Measurements from ENCODE around the gene ZBTB7C.

Gene ZBTB7C

DNA sequence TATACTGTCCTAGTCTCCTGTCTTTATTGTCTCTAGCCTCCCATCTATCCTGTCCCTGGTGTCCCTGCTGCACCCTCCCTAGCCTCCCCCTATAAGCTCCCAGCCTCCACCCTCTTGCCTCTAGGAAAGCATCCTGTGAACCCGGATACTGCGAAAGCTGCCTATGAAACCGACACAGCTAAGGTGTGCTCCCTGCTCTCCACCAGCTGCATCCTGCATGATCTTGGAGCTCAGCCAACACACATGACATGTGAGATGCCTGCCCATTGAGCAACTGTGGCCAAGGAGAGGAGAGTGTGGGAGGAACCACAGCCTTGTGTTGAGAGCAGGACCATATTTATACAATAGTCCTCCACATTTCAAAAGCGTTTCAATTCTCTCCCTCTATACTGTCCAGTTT lies 187.1 kb downstream of the ZBTB7C start:
- TF ChIP-seq, protein P1, sequence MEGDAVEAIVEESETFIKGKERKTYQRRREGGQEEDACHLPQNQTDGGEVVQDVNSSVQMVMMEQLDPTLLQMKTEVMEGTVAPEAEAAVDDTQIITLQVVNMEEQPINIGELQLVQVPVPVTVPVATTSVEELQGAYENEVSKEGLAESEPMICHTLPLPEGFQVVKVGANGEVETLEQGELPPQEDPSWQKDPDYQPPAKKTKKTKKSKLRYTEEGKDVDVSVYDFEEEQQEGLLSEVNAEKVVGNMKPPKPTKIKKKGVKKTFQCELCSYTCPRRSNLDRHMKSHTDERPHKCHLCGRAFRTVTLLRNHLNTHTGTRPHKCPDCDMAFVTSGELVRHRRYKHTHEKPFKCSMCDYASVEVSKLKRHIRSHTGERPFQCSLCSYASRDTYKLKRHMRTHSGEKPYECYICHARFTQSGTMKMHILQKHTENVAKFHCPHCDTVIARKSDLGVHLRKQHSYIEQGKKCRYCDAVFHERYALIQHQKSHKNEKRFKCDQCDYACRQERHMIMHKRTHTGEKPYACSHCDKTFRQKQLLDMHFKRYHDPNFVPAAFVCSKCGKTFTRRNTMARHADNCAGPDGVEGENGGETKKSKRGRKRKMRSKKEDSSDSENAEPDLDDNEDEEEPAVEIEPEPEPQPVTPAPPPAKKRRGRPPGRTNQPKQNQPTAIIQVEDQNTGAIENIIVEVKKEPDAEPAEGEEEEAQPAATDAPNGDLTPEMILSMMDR (IDR thresholded peaks at IDR 0.05; ENCODE audit: low read depth, low read length, missing control alignments): no peak
- no peak overlapping the region for H3K4me3 ChIP-seq (ENCODE audit: low read depth, low read length)
- in situ Hi-C loops (cut with HindIII; ENCODE audit: low sequenced_read_pairs): no loop called here
- DNase-seq (ENCODE audit: low read depth): no peak

DNA sequence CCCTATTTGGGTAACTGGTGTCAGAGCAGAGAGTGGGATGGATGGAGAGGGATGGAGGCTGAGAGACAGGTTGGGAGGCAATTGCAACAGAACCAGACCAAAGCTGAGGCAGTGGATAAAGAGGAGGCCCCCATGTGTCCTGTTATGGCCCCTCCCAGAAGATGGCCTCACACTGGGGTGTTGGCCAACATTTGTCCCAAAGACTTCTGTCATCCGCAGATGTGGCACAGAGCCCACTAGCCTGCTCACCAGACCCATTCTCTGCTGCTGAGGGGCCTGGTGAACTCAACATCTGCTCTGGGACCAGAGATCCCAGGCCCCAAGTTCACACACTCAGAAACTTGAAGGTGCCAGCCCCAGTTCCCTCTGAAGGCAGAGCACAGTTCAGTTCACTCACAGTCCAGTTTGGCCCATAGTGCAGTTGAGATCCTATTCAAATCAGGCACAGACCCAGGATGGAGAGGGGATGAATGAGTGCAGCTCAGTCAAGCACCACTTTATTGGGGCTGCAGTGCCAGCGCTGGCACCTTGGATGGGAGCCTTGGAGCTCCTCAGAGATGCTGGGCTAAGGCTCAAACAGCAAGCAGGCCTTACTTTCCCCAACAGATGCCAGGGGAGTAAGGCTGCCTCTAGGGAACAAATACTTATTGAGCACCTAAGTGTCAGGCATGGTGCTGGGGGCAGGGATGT lies 189.2 kb downstream of the ZBTB7C start:
- TF ChIP-seq, protein P1 (IDR thresholded peaks at IDR 0.05; ENCODE audit: low read depth, low read length, missing control alignments): no peak
- no peak overlapping the region for H3K4me3 ChIP-seq (ENCODE audit: low read depth, low read length)
- in situ Hi-C loops (cut with HindIII; ENCODE audit: low sequenced_read_pairs): no loop called here
- no peak for DNase-seq (ENCODE audit: low read depth)

DNA sequence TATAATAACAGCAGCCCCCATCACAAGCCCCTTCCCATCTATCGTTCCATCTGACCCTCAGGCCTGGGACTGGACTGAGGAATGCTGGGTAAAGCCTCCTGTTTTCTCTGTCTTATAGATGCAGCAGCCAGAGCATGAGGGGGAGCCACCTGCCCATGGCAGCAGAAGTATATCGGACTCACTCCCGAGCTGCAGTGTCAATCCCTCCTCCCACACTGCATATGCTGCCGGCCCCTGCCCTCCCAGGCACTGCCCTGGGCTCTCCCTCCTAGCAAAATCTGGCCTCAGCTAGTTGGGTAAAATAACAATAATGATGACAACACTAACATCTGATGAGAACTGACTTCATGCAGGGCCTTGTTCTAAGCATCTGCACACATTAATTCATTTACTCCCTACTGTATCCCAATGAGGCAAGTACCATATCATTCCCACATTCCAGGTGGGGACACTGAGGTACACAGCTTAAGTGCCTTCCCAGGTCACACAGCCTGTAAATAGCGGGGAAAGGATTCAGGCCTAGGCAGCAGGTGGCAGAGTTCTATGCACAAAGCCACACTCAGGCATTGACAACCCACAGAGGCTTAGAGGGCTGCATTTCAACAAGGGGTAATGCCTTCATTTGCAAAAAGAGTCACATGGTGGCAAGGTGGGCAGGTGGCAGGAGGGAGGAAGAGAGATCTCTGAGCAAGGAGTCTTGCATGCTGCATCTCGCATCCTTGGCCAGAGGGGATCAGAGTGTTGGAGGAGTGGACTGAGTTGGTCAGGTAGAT lies 190.0 kb downstream of the ZBTB7C start:
- TF ChIP-seq, protein P1 (IDR thresholded peaks at IDR 0.05; ENCODE audit: low read depth, low read length, missing control alignments): no peak
- in situ Hi-C loops (cut with HindIII; ENCODE audit: low sequenced_read_pairs): no loop called here
- H3K4me3 ChIP-seq (ENCODE audit: low read depth, low read length): no peak overlapping the region
- no peak for DNase-seq (ENCODE audit: low read depth)

DNA sequence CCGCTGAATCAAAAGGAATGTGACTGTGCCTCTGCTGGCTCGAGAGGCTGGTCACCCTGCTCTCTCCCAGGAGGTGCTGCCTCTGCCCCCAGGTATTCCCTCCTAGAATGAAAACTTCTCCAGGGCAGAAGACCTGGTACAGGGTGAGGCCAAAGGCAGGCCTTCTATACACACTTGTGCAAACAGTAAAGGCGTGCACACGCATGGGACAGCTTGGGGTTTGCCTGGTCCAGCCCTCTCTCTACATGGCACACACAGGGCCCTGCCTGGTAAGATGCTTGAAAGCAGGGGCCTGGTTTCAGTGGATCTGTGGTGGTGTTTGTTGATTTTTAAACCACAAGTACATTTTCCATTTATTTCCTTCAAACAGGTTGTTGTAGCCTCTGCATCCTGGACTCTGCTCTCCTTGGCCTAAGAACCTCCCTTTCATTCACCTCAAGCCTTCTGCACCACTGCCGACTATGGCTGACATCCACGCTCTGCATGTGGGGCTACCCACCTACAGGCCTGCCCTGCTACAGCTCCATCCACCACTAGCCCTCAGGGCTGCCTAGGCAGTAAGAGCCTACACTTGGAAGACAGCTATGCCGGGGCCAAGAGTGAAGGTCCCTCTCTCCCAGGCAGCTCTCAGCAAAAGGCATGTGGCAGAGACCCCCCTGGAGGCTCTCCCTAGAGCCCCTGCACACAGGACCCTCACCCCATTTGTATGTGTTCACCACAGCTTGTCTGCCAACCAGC lies 190.7 kb downstream of the ZBTB7C start:
- in situ Hi-C loops (cut with HindIII; ENCODE audit: low sequenced_read_pairs): no loop called here
- DNase-seq (ENCODE audit: low read depth): no peak
- TF ChIP-seq, protein P1 (IDR thresholded peaks at IDR 0.05; ENCODE audit: low read depth, low read length, missing control alignments): no peak
- no peak overlapping the region for H3K4me3 ChIP-seq (ENCODE audit: low read depth, low read length)

DNA sequence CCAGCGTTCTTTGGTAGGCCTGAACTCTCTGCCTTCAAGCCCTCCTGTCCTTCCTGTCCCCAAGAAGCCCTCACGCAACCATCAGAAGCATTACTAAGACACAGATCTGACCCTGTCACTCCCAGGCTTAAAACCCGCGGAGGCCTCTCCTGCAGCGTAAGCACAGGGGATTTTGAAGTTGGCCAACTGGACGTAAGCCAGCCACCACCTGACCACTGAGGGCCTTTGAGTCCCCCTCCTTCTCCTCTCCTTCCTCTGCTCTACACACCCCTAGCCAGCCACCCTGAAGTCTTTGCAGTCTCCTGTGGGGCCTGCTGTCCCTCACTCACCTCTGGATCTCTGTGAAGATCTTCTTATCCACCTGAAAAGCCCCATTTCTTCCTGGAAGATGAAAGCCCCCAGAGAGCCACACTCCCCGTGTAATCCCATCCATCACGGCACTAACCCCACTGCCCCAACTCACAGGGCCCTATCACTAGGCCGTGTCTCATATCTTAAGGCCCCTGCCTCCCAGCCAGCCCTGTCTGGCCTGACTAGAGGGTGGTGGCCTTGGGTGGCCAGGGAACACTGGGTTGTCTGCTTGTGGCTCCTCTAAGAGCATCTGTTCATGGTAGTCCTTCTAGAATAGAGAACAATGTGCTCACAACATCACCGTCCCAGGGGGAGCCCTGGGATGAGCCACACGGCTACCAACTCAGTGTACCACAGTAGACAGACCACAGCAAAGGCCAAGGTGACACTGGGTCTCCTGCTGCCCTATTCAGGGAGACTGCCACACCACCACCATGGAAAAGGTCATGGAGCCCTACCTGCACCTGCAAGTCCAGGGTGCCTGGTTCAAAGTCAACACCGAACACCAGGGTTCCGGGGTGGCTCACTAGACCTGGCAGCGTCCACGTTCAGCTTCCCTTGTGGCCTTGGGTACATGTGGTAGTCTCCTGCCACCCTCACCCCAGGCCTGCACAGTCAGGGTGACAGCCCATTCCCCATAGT lies 191.6 kb downstream of the ZBTB7C start:
- TF ChIP-seq, protein P1 (IDR thresholded peaks at IDR 0.05; ENCODE audit: low read depth, low read length, missing control alignments): no peak
- in situ Hi-C loops (cut with HindIII; ENCODE audit: low sequenced_read_pairs): no loop called here
- no peak for DNase-seq (ENCODE audit: low read depth)
- no peak overlapping the region for H3K4me3 ChIP-seq (ENCODE audit: low read depth, low read length)
